NCI-H2196 (cell line): ENCODE measurements around the gene C2CD3.

Experiments used
- DNase-seq: peaks from one replicate; lab custom pipeline; 2025; ENCODE audit not compliant: unreplicated experiment; lab: John Stamatoyannopoulos, UW

C2CD3 gene

GRCh38 chr11:74022546-74022945 lies 148.3 kb downstream of the C2CD3 start:
- no peak for DNase-seq

GRCh38 chr11:74021998-74022397 lies 148.8 kb downstream of the C2CD3 start:
- DNase-seq = no peak

- DNase-seq = no peak
Measured at GRCh38 chr11:74020539-74020938, 150.3 kb downstream of the C2CD3 start.

- DNase-seq = no peak
Measured at GRCh38 chr11:74019860-74020259, 150.9 kb downstream of the C2CD3 start.

GRCh38 chr11:74019104-74019738 lies 151.6 kb downstream of the C2CD3 start:
- peak; percentile 37 for DNase-seq

- peak; percentile 77 for DNase-seq
Measured at GRCh38 chr11:74018331-74019005, 152.3 kb downstream of the C2CD3 start.

- DNase-seq = no peak
Measured at GRCh38 chr11:74017631-74018030, 153.2 kb downstream of the C2CD3 start.

GRCh38 chr11:74015919-74016684 lies 154.7 kb downstream of the C2CD3 start:
- DNase-seq = no peak

- no peak for DNase-seq
Measured at GRCh38 chr11:74014880-74015279, 155.9 kb downstream of the C2CD3 start.

GRCh38 chr11:74013141-74013540 lies 157.7 kb downstream of the C2CD3 start:
- no peak for DNase-seq

- DNase-seq = no peak
Measured at GRCh38 chr11:74012074-74012809, 158.6 kb downstream of the C2CD3 start.

GRCh38 chr11:74011360-74012073 lies 159.3 kb downstream of the C2CD3 start:
- no peak for DNase-seq

GRCh38 chr11:74010306-74011300 lies 160.2 kb downstream of the C2CD3 start:
- DNase-seq = peak; percentile 33

GRCh38 chr11:74009675-74010305 lies 161.0 kb downstream of the C2CD3 start:
- DNase-seq = no peak

GRCh38 chr11:74009230-74009547 lies 161.6 kb downstream of the C2CD3 start:
- no peak for DNase-seq

GRCh38 chr11:74008373-74009229 lies 162.2 kb downstream of the C2CD3 start, which contains the start of gene UCP3:
Gene UCP3, minus strand, starts transcription at chr11:74009085. Its CDS starts 2,043 bp downstream, at chr11:74007042.
- DNase-seq = peak; percentile 57

GRCh38 chr11:74007691-74008372 lies 163.0 kb downstream of the C2CD3 start:
- no peak for DNase-seq
